Endothelial cell of umbilical vein (primary cell): ENCODE data around the gene ATRIP.

Experiments used
- POLR2A ChIP-seq: IDR thresholded peaks from 2 replicates; pipeline ENCODE4 v1.6.1; 2012; ENCODE audit warnings: low read depth, mild to moderate bottlenecking, control low read depth, low read length
- TF ChIP-seq, protein P1 (sequence below), 2 donors: IDR thresholded peaks; 1 replicate in 1 of 2; 2 replicates in 1 of 2; pipeline ENCODE4 v1.5.1; 2011; ENCODE audit warnings: low read length in 2 of 2, mild to moderate bottlenecking in 2 of 2, moderate library complexity in 2 of 2, control low read depth in 1 of 2, inconsistent platforms in 1 of 2, low read depth in 1 of 2; ENCODE audit not compliant: insufficient read depth in 1 of 2; ENCODE audit errors: extremely low read depth in 1 of 2

DNA sequence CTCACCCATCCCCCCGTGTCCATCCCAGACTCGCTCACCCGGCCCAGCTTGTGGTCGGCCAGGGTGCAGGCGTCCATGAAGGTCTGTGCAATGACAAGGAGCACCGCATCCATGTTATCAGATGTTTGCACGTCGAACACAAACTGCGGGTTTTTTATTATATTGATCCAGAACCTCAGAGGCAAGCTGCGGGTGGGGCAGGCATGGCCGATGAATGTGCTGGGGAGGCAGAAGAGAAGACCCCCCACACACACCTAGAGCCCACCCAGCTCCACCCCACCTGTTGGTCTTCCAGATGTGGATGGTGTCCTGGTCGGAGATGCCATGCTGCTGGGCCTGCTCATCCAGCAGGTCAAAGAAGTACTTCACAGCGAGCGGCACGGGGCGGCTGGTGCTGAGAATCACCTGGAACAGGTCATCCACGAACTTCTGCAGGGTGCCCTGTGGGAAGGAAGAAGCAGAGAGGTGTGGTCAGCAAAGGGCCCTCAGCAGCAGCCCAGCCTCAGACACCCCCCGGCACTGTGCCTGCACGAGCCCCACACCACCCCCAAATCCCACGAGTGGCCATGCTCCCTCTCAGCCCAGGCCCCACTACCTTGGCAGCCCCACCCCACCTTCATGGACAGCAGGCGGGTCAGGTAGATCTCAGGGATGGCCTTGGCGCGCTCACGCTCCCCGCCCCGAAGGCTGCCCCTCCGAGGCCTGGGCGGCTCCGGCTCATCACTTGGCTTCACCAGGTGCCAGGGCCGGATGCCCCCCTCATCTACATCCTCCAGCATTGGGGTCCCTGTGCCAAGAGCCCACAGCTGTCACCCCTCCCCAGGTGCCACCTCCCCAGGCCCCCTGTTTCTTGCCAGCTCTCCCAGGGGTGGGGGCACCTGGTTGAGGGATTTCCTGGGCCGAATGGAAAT, 37.0 kb upstream of the ATRIP start:
- TF ChIP-seq, protein P1, sequence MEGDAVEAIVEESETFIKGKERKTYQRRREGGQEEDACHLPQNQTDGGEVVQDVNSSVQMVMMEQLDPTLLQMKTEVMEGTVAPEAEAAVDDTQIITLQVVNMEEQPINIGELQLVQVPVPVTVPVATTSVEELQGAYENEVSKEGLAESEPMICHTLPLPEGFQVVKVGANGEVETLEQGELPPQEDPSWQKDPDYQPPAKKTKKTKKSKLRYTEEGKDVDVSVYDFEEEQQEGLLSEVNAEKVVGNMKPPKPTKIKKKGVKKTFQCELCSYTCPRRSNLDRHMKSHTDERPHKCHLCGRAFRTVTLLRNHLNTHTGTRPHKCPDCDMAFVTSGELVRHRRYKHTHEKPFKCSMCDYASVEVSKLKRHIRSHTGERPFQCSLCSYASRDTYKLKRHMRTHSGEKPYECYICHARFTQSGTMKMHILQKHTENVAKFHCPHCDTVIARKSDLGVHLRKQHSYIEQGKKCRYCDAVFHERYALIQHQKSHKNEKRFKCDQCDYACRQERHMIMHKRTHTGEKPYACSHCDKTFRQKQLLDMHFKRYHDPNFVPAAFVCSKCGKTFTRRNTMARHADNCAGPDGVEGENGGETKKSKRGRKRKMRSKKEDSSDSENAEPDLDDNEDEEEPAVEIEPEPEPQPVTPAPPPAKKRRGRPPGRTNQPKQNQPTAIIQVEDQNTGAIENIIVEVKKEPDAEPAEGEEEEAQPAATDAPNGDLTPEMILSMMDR (IDR thresholded peaks at IDR 0.05; ENCODE audit: extremely low read depth in 1 of 2, insufficient read depth in 1 of 2, low read depth in 1 of 2, low read length in 2 of 2) = no peak
- no peak for TF ChIP-seq POLR2A
